Natural killer cell (primary cell): Measurements from ENCODE around the gene TEPSIN. TPM values are rescaled to one million over a fixed set of nuclear protein-coding genes. Genes with fewer than 3 reads are reported as not detected.

Experiments
- ATAC-seq, 3 donors: fragments of 150-1000 bp in 2 of 3; fragments of 200-7000 bp in 1 of 3; cut with Tn5 transposase; 1 replicate in 1 of 3; 2 replicates in 2 of 3; pipeline ENCODE4 v1.10.0; 2021; ENCODE audit warnings: mild to moderate bottlenecking in 2 of 3, moderate library complexity in 2 of 3
- DNase-seq, 2 donors: peaks; one replicate each; pipeline versions ENCODE4 v3.0.0 to v3.0.0-alpha.2; 2013 to 2021; ENCODE audit warnings: mixed read lengths in 1 of 2
- H3K27ac ChIP-seq: one replicate; pipeline ENCODE4 v1.5.1; 2013; ENCODE audit warnings: mild to moderate bottlenecking, low read length
- H3K27me3 ChIP-seq: one replicate; pipeline ENCODE4 v1.6.1; 2013; ENCODE audit warnings: low read length; ENCODE audit not compliant: control insufficient read depth, insufficient read depth
- H3K36me3 ChIP-seq: one replicate; pipeline ENCODE4 v1.6.1; 2013; ENCODE audit warnings: low read length; ENCODE audit not compliant: control insufficient read depth, insufficient read depth
- H3K4me1 ChIP-seq: one replicate; pipeline ENCODE4 v1.6.1; 2013; ENCODE audit warnings: low read length; ENCODE audit not compliant: control insufficient read depth, insufficient read depth
- H3K4me3 ChIP-seq: one replicate; pipeline ENCODE4 v1.5.1; 2013; ENCODE audit warnings: low read length
- H3K9me3 ChIP-seq: one replicate; pipeline ENCODE4 v1.6.1; 2013; ENCODE audit warnings: low read length; ENCODE audit not compliant: control insufficient read depth, insufficient read depth
- H3K27ac Mint-ChIP-seq, 2 donors: one replicate each; pipeline ENCODE4 v1.8.0; 2022; ENCODE audit warnings: mild to moderate bottlenecking in 2 of 2, mixed read lengths in 2 of 2, moderate library complexity in 1 of 2
- H3K27me3 Mint-ChIP-seq, 2 donors: one replicate each; pipeline ENCODE4 v1.8.0; 2022; ENCODE audit warnings: low read depth in 2 of 2, mixed read lengths in 2 of 2
- H3K36me3 Mint-ChIP-seq: one replicate; pipeline ENCODE4 v1.8.0; 2022; ENCODE audit warnings: mixed read lengths
- H3K4me1 Mint-ChIP-seq, 2 donors: one replicate each; pipeline ENCODE4 v1.8.0; 2022; ENCODE audit warnings: mixed read lengths in 2 of 2
- H3K4me3 Mint-ChIP-seq: one replicate; pipeline ENCODE4 v1.8.0; 2022; ENCODE audit warnings: mild to moderate bottlenecking, moderate library complexity, mixed read lengths
- H3K9me3 Mint-ChIP-seq, 2 donors: one replicate each; pipeline ENCODE4 v1.8.0; 2022; ENCODE audit warnings: mixed read lengths in 2 of 2
- WGBS: methylation state at CpG from one replicate; pipeline ENCODE4 v1.1.7; 2013; ENCODE audit warnings: missing lambda C conversion rate; ENCODE audit not compliant: insufficient coverage; 5-methylcytosine and 5-hydroxymethylcytosine counted together
- intact Hi-C: fragments of 100-400 bp; cut with micrococcal nuclease; formaldehyde crosslinking; loops from one replicate; pipeline ENCODE4 v1.14.2; 2022
- total RNA-seq, 4 donors: library from RNA; stranded (reverse); fragments of 120-200 nt in 1 of 4; gene quantifications; one replicate each; pipeline versions ENCODE4 v1.2.3 to v1.2.4, GENCODE V29; 2013 to 2022
- TF ChIP-seq, protein P1 (sequence below): fragments of 200-600 bp; IDR thresholded peaks from one replicate; pipeline ENCODE4 v1.8.0; 2022; ENCODE audit warnings: antibody characterized with exemption

TEPSIN gene
- total RNA-seq, 3 donors from 2014 or later (not counting 1 experiment from before 2014, with no cell fraction given), result 89.8 to 137 (median 126) TPM

DNA sequence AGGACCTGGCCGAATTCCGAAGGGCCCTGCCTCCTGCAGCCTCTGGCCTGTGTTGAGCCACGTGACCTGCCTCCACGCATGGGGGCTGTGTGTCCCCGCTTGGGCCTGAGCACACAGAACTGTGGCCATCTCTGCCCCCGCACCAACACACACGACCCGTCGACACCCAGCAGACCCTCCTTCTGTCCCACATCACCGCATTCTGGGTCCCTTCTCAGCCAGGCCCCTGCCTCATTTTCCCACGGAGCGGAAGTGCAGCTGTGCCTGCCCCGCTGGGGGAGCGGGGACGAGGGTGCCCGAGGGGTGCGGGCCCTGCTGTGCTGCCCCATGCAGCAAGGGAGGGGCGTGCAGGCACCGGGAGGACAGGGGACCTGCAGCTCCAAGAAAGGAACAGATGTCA, 18.7 kb upstream of the TEPSIN start:
- TF ChIP-seq, protein P1, sequence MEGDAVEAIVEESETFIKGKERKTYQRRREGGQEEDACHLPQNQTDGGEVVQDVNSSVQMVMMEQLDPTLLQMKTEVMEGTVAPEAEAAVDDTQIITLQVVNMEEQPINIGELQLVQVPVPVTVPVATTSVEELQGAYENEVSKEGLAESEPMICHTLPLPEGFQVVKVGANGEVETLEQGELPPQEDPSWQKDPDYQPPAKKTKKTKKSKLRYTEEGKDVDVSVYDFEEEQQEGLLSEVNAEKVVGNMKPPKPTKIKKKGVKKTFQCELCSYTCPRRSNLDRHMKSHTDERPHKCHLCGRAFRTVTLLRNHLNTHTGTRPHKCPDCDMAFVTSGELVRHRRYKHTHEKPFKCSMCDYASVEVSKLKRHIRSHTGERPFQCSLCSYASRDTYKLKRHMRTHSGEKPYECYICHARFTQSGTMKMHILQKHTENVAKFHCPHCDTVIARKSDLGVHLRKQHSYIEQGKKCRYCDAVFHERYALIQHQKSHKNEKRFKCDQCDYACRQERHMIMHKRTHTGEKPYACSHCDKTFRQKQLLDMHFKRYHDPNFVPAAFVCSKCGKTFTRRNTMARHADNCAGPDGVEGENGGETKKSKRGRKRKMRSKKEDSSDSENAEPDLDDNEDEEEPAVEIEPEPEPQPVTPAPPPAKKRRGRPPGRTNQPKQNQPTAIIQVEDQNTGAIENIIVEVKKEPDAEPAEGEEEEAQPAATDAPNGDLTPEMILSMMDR, result no peak
- H3K4me1 ChIP-seq, result peaks cover 6% of the 10 kb centered on the region
- intact Hi-C loops, result no loop called here
- no peaks in the 10 kb centered on the region for H3K9me3 ChIP-seq
- Mint-ChIP-seq H3K9me3 (no peaks in the 10 kb centered on the region), H3K36me3 (no peaks in the 10 kb centered on the region), H3K4me1 (peaks cover 14 to 15% of the 10 kb centered on the region in 2 donors), H3K27me3 (no peaks in the 10 kb centered on the region), H3K27ac (no peak overlapping the region), H3K4me3 (no peak overlapping the region)
- no peak for ATAC-seq
- H3K4me3 ChIP-seq, result no peak overlapping the region
- H3K27ac ChIP-seq, result no peak overlapping the region
- DNase-seq, result no peak
- no peaks in the 10 kb centered on the region for H3K27me3 ChIP-seq
- 96% methylated on average over 19 of the region's 19 CpGs for WGBS
- H3K36me3 ChIP-seq, result peaks cover 56% of the 10 kb centered on the region

DNA sequence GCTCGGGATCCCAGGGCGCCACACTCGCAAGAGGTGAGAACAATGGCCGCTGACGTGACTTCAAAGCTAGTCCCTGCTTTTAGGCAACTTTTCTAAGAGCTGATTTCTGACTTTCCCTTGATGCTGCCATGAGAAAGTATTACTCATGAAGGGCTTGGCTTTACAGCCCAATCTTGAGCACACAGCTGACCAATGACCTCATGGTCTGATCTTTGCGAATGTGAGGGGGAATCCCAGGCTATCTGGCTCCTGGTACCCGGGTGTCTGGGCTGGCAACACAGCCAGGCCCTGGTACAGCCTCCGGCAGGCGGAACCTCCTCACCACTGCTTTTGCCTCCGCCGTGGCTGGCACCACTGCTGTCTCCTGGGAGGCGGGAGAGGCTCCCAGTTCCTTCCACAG, 17.8 kb upstream of the TEPSIN start:
- H3K9me3 Mint-ChIP-seq, result no peaks in the 10 kb centered on the region
- H3K36me3 Mint-ChIP-seq, result no peaks in the 10 kb centered on the region
- no peak for ATAC-seq
- H3K27ac ChIP-seq, result no peak overlapping the region
- H3K9me3 ChIP-seq, result no peaks in the 10 kb centered on the region
- no peaks in the 10 kb centered on the region for H3K27me3 ChIP-seq
- H3K4me1 Mint-ChIP-seq, result peaks cover 19 to 21% of the 10 kb centered on the region in 2 donors
- DNase-seq, result no peak
- no peaks in the 10 kb centered on the region for H3K27me3 Mint-ChIP-seq
- intact Hi-C loops, result no loop called here
- no peak overlapping the region for H3K27ac Mint-ChIP-seq
- whole genome bisulfite sequencing, result 93% methylated on average over 12 of the region's 12 CpGs
- TF ChIP-seq, protein P1, result no peak
- H3K36me3 ChIP-seq, result peaks cover 55% of the 10 kb centered on the region
- H3K4me1 ChIP-seq, result peaks cover 15% of the 10 kb centered on the region
- H3K4me3 ChIP-seq, result no peak overlapping the region
- no peak overlapping the region for H3K4me3 Mint-ChIP-seq

DNA sequence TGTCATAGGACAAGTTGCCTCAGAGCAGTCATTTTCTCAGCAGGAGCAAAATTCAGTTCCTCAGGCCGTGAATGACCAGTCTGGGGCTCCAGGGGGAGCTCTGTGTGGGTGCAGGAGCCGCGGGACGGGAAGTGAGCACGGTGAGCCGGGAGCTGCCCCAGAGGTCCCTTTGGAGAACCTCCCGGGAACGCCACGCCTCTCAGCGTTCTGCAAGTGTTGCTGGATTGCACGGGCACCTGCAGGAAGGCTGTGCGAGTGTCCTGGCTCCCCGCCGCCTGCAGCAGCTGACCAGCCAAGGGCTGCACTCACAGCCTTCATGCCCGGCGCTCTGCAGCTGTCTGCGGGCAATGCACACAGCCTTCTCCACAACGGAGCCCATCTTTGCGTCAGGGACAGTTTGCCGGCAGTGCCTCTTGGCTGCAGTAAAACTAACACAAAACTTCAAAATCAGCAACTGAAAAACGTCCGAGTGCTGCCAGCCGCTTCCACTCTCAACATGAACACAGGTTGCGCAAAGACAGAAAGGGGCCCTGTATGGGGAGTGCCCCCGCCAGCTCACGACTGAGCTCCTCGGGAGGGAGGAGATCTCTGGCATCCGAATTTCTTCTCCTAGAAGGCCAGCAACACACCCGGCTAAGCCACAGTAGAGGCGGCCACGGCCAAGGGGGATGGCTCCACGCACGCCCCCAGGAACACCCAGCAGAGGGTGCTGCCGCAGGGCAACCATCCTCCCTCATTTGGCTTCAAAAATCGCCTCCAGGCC, 16.3 kb upstream of the TEPSIN start:
- Mint-ChIP-seq H3K4me3 (no peak overlapping the region), H3K4me1 (peaks cover 25 to 28% of the 10 kb centered on the region in 2 donors), H3K36me3 (no peaks in the 10 kb centered on the region), H3K27ac (no peak overlapping the region), H3K9me3 (no peaks in the 10 kb centered on the region), H3K27me3 (no peaks in the 10 kb centered on the region)
- H3K4me3 ChIP-seq, result no peak overlapping the region
- H3K36me3 ChIP-seq, result peaks cover 52% of the 10 kb centered on the region
- intact Hi-C loops, result no loop called here
- DNase-seq (no peak), ATAC-seq (no peak)
- H3K27me3 ChIP-seq, result no peaks in the 10 kb centered on the region
- TF ChIP-seq, protein P1, result no peak
- no peak overlapping the region for H3K27ac ChIP-seq
- WGBS, result 85% methylated on average over 35 of the region's 35 CpGs
- H3K9me3 ChIP-seq, result no peaks in the 10 kb centered on the region
- peaks cover 21% of the 10 kb centered on the region for H3K4me1 ChIP-seq
